Measurements from ENCODE around the gene KRTAP24-1.

Gene KRTAP24-1

GRCh38 chr21:30233228-30234020, 49.3 kb downstream of the KRTAP24-1 start:
- no peak for ATAC-seq

DNA sequence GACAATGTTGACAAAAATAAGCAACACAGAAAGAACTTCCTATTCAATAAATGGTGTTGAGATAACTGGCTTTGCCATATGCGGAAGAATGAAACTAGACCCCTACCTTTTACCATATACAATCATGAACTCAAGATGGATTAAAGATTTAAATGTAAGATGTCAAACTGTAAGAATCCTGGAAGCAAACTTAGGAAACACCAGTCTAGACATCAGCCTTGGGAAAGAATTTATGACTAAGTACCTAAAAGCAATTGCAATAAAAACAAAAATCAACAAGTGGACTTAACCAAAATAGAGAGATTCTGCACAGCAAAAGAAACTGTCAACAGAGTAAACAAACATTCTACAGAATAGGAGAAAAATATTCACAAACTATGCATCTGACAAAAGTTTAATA, 50.7 kb downstream of the KRTAP24-1 start:
- no peak for ATAC-seq
